Naive thymus-derived CD4-positive, alpha-beta T cell (primary cell): ENCODE results near the gene CHD2. TPM values are rescaled to one million over a fixed set of nuclear protein-coding genes. Genes with fewer than 3 reads are reported as not detected.

ENCODE experiments used
- ATAC-seq: fragments of 150-1000 bp; cut with Tn5 transposase; 2 replicates; pipeline ENCODE4 v1.10.0; 2021; ENCODE audit warnings: mild to moderate bottlenecking, moderate library complexity
- CTCF ChIA-PET: fragments of 350-600 bp; sonication (Branson Sonifier 250); formaldehyde crosslinking; loops from one replicate; lab custom pipeline; 2021; ENCODE audit warnings: antibody characterized with exemption; lab: Charles Lee
- POLR2A ChIA-PET: fragments of 350-600 bp; sonication (Branson Sonifier 250); formaldehyde crosslinking; loops from one replicate; lab custom pipeline; 2021; ENCODE audit warnings: antibody characterized with exemption, inconsistent platforms; lab: Charles Lee
- DNase-seq, 9 donors: peaks; one replicate each; pipeline versions ENCODE4 v3.0.0 to v3.0.0-alpha.2; 2020 to 2022; ENCODE audit warnings: mixed read lengths in 1 of 9
- H3K27ac ChIP-seq: one replicate; pipeline ENCODE4 v1.7.0; 2013; ENCODE audit warnings: mild to moderate bottlenecking, low read depth, low read length, moderate library complexity
- H3K27me3 ChIP-seq, 2 donors: one replicate each; pipeline ENCODE4 v1.7.0; 2013; ENCODE audit warnings: low read length in 2 of 2, mild to moderate bottlenecking in 2 of 2, moderate library complexity in 2 of 2; ENCODE audit not compliant: control insufficient read depth in 2 of 2, insufficient read depth in 2 of 2
- H3K36me3 ChIP-seq, 3 experiments: 1 replicate in 2 of 3; 2 replicates in 1 of 3; pipeline ENCODE4 v1.7.0; 2013; ENCODE audit warnings: low read length in 3 of 3, mild to moderate bottlenecking in 3 of 3, moderate library complexity in 1 of 3; ENCODE audit not compliant: insufficient read depth in 3 of 3, control insufficient read depth in 2 of 3
- H3K4me1 ChIP-seq, 2 donors: one replicate each; pipeline ENCODE4 v1.7.0; 2013; ENCODE audit warnings: low read length in 2 of 2, mild to moderate bottlenecking in 2 of 2, moderate library complexity in 1 of 2; ENCODE audit not compliant: control insufficient read depth in 2 of 2, insufficient read depth in 2 of 2
- H3K4me3 ChIP-seq: 2 replicates; pipeline ENCODE4 v1.7.0; 2013; ENCODE audit warnings: mild to moderate bottlenecking, low read length
- H3K9me3 ChIP-seq, 3 experiments: 1 replicate in 2 of 3; 2 replicates in 1 of 3; pipeline ENCODE4 v1.7.0; 2013; ENCODE audit warnings: low read length in 3 of 3; ENCODE audit not compliant: control insufficient read depth in 2 of 3
- H3K27ac Mint-ChIP-seq, 9 donors: one replicate each; pipeline ENCODE4 v1.8.0; 2020 to 2022; ENCODE audit warnings: mixed read lengths in 9 of 9, mild to moderate bottlenecking in 8 of 9, moderate library complexity in 5 of 9, inconsistent platforms in 2 of 9
- H3K27me3 Mint-ChIP-seq, 5 donors: one replicate each; pipeline ENCODE4 v1.8.0; 2021 to 2022; ENCODE audit warnings: mixed read lengths in 5 of 5, mild to moderate bottlenecking in 1 of 5
- H3K36me3 Mint-ChIP-seq, 5 donors: one replicate each; pipeline ENCODE4 v1.8.0; 2020 to 2022; ENCODE audit warnings: mixed read lengths in 5 of 5, mild to moderate bottlenecking in 3 of 5, inconsistent platforms in 1 of 5
- H3K4me1 Mint-ChIP-seq, 7 donors: one replicate each; pipeline ENCODE4 v1.8.0; 2020 to 2022; ENCODE audit warnings: mixed read lengths in 7 of 7, mild to moderate bottlenecking in 3 of 7, inconsistent platforms in 1 of 7
- H3K4me3 Mint-ChIP-seq, 10 donors: one replicate each; pipeline ENCODE4 v1.8.0; 2020 to 2022; ENCODE audit warnings: mild to moderate bottlenecking in 10 of 10, mixed read lengths in 10 of 10, moderate library complexity in 6 of 10, inconsistent platforms in 2 of 10
- H3K9me3 Mint-ChIP-seq, 11 donors: one replicate each; pipeline ENCODE4 v1.8.0; 2020 to 2022; ENCODE audit warnings: mixed read lengths in 11 of 11, mild to moderate bottlenecking in 4 of 11, inconsistent platforms in 1 of 11, moderate library complexity in 1 of 11
- intact Hi-C, 2 donors: fragments of 100-400 bp; cut with micrococcal nuclease; formaldehyde crosslinking; loops; one replicate each; pipeline ENCODE4 v1.15.1; 2023
- polyA plus RNA-seq, 2 donors: library from polyadenylated mRNA; unstranded; fragments of 300-500 nt; fragmentation: Illumina TruSeq; gene quantifications; one replicate each; pipeline ENCODE4 v1.2.3, GENCODE V29; 2021
- total RNA-seq, 6 experiments: library from RNA in 5 of 6; stranded (reverse) in 5 of 6; gene quantifications; 1 replicate in 5 of 6; 2 replicates in 1 of 6; pipeline ENCODE4 v1.2.3 and lab custom pipeline; 2021 to 2026

CHD2 gene
- total and polyA plus RNA-seq, 7 experiments from 2014 or later, result 70.0 to 492 (median 371) TPM

DNA sequence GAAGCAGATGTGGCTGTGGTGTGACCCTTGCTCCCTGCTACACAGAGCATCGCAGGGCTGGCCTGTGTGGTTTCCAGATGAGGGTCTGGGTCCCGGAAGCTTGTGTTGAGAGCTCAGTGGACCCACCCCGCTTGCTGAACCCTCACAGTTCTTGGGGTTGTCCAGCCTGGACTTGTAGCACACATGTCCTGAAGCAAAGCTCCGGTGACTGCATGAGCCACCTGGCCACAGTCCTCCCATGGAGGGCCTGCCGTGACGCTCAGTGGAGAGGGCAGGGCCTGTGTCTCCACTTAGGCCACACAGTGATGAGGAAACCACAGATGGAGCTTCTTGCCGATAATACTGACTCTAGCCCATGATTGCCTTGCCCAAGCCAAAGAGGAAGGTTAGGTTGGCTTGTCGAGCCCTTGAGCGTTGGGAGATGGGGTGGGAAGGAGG, 126.3 kb downstream of the CHD2 start:
- peaks cover 20 to 47% (median 33%) of the 10 kb centered on the region in 5 donors for H3K36me3 Mint-ChIP-seq
- intact Hi-C loops, result no loop called here
- peaks cover 39 to 68% (median 56%) of the 10 kb centered on the region in 7 donors for H3K4me1 Mint-ChIP-seq
- Histone ChIP-seq H3K4me3 (no peak overlapping the region), H3K9me3 (no peaks in the 10 kb centered on the region), H3K4me1 (peaks cover 5 to 11% of the 10 kb centered on the region in 2 donors), H3K27me3 (no peaks in the 10 kb centered on the region), H3K36me3 (peaks cover 11 to 54% (median 24%) of the 10 kb centered on the region in 3 experiments), H3K27ac (no peak overlapping the region)
- DNase-seq, result no peak
- H3K9me3 Mint-ChIP-seq, result peaks cover 0 to 2% (median 0%) of the 10 kb centered on the region in 11 donors
- ChIA-PET POLR2A (no interaction called here), CTCF (no interaction called here)
- H3K4me3 Mint-ChIP-seq, result peak overlapping the region in 3 of 10 donors; percentile 3 to 56 (median 19)
- ATAC-seq, result no peak
- H3K27ac Mint-ChIP-seq, result peak overlapping the region in 6 of 9 donors; percentile 29 to 85 (median 59)
- H3K27me3 Mint-ChIP-seq, result no peaks in the 10 kb centered on the region

DNA sequence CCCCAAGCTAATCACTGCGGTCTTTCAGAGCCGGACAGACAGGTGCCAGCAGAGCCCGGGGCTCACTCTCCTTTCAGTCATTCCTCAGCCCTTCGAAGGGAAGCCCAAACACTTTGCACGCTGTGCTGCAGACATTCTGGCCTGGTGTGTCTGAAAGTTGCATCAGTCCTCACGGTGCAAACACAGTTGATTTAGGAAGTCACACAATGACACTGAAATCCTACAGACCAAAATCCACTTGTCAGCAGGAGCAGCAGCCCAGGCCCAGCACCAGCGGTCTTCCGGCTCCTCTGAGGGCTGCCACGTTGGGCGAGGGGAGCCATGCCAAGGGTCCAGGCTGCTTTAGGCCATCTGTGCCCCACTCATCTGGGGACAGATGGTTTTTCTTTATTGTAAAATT, 127.3 kb downstream of the CHD2 start:
- peaks cover 15 to 38% (median 27%) of the 10 kb centered on the region in 5 donors for H3K36me3 Mint-ChIP-seq
- H3K4me1 Mint-ChIP-seq, result peaks cover 31 to 58% (median 48%) of the 10 kb centered on the region in 7 donors
- Histone ChIP-seq H3K4me1 (peaks cover 5 to 11% of the 10 kb centered on the region in 2 donors), H3K27me3 (no peaks in the 10 kb centered on the region), H3K27ac (no peak overlapping the region), H3K4me3 (no peak overlapping the region), H3K36me3 (peaks cover 8 to 44% (median 15%) of the 10 kb centered on the region in 3 experiments), H3K9me3 (no peaks in the 10 kb centered on the region)
- intact Hi-C loops, result no loop called here
- no peaks in the 10 kb centered on the region for H3K27me3 Mint-ChIP-seq
- ChIA-PET CTCF (no interaction called here), POLR2A (interaction anchor here (0.5 kb wide), 1 partner anchor 9 kb away, joined by 3 read pairs; no protein-coding TSS in a partner anchor)
- DNase-seq, result peak in 1 of 9 donors; percentile 13
- H3K9me3 Mint-ChIP-seq, result peaks cover 0 to 2% (median 0%) of the 10 kb centered on the region in 11 donors
- H3K27ac Mint-ChIP-seq, result peak overlapping the region in 3 of 9 donors; percentile 29 to 69 (median 38)
- H3K4me3 Mint-ChIP-seq, result no peak overlapping the region
- no peak for ATAC-seq

DNA sequence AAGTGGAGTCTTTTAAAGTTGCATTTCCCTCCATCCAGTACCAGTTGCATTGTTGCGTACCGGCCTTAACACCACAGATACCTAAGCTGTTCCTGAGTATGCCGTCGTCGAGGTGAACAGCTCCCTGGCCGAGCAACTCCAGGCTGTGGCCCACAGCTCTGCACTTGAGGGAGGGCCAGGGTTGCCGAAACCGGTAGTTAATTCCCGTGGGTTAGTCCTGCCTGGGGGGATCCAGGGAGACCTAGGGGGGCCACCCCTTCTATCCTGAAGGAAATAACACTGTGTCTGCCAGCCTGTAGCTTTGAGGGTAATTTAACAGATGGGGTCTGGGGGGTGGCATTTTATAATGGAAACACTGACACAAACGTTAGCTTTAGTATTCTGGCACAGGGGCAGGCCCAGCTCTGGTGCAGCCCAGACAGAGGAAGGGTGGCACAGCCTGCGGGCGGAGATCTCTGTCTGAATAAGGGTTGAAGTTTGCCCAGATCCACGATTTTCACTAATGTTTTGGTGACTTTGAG, 128.0 kb downstream of the CHD2 start:
- H3K27me3 Mint-ChIP-seq, result no peaks in the 10 kb centered on the region
- intact Hi-C loops, result no loop called here
- Histone ChIP-seq H3K4me1 (peaks cover 5 to 11% of the 10 kb centered on the region in 2 donors), H3K27ac (no peak overlapping the region), H3K36me3 (peaks cover 8 to 36% (median 13%) of the 10 kb centered on the region in 3 experiments), H3K4me3 (no peak overlapping the region), H3K27me3 (no peaks in the 10 kb centered on the region), H3K9me3 (no peaks in the 10 kb centered on the region)
- ATAC-seq, result no peak
- H3K27ac Mint-ChIP-seq, result peak overlapping the region in 8 of 9 donors; percentile 13 to 83 (median 48)
- POLR2A ChIA-PET, result interaction anchor here (0.5 to 1.0 kb wide), 2 partner anchors 10 to 95 kb away, joined by 3 read pairs; no protein-coding TSS in a partner anchor
- peaks cover 23 to 51% (median 41%) of the 10 kb centered on the region in 7 donors for H3K4me1 Mint-ChIP-seq
- peak in 1 of 9 donors; percentile 16 for DNase-seq
- CTCF ChIA-PET, result interaction anchor here (0.6 to 1.4 kb wide), 4 partner anchors 25 to 231 kb away, joined by 3 to 6 read pairs (median 3); no protein-coding TSS in a partner anchor
- H3K36me3 Mint-ChIP-seq, result peaks cover 8 to 30% (median 19%) of the 10 kb centered on the region in 5 donors
- peak overlapping the region in 1 of 10 donors; percentile 19 for H3K4me3 Mint-ChIP-seq
- H3K9me3 Mint-ChIP-seq, result peaks cover 0 to 2% (median 0%) of the 10 kb centered on the region in 11 donors

- H3K27ac Mint-ChIP-seq, result peak overlapping the region in 8 of 9 donors; percentile 16 to 83 (median 56)
- H3K36me3 Mint-ChIP-seq, result peaks cover 5 to 25% (median 18%) of the 10 kb centered on the region in 5 donors
- Histone ChIP-seq H3K4me3 (no peak overlapping the region), H3K4me1 (peaks cover 5 to 11% of the 10 kb centered on the region in 2 donors), H3K27ac (no peak overlapping the region), H3K27me3 (no peaks in the 10 kb centered on the region), H3K9me3 (no peaks in the 10 kb centered on the region), H3K36me3 (peaks cover 8 to 31% (median 13%) of the 10 kb centered on the region in 3 experiments)
- H3K9me3 Mint-ChIP-seq, result peaks cover 0 to 2% (median 0%) of the 10 kb centered on the region in 11 donors
- ATAC-seq (peak; percentile 36), DNase-seq (peak in 1 of 9 donors; percentile 19)
- H3K27me3 Mint-ChIP-seq, result no peaks in the 10 kb centered on the region
- ChIA-PET CTCF (interaction anchor here (0.6 to 1.4 kb wide), 4 partner anchors 25 to 231 kb away, joined by 3 to 6 read pairs (median 3); no protein-coding TSS in a partner anchor), POLR2A (interaction anchor here (1.0 kb wide), 1 partner anchor 96 kb away, joined by 3 read pairs; no protein-coding TSS in a partner anchor)
- peaks cover 20 to 47% (median 36%) of the 10 kb centered on the region in 7 donors for H3K4me1 Mint-ChIP-seq
- H3K4me3 Mint-ChIP-seq, result no peak overlapping the region
- intact Hi-C loops, result no loop called here
Observed at GRCh38 chr15:93028632-93029213, 128.6 kb downstream of the CHD2 start.

- intact Hi-C loops, result no loop called here
Observed at GRCh38 chr15:93029214-93029835, 129.2 kb downstream of the CHD2 start.

More at GRCh38 chr15:93029214-93029835, 129.2 kb downstream of the CHD2 start:
- no peaks in the 10 kb centered on the region for H3K27me3 ChIP-seq
- peaks cover 5 to 24% (median 8%) of the 10 kb centered on the region in 3 experiments for H3K36me3 ChIP-seq
- H3K4me1 ChIP-seq, result peaks cover 5 to 11% of the 10 kb centered on the region in 2 donors
- no peak overlapping the region for H3K4me3 ChIP-seq
- CTCF ChIA-PET, result interaction anchor here (1.0 to 1.4 kb wide), 6 partner anchors 14 to 1091 kb away, joined by 3 to 6 read pairs (median 4); no protein-coding TSS in a partner anchor
- no peaks in the 10 kb centered on the region for H3K9me3 ChIP-seq
- H3K9me3 Mint-ChIP-seq, result peaks cover 0 to 2% (median 0%) of the 10 kb centered on the region in 11 donors
- no peaks in the 10 kb centered on the region for H3K27me3 Mint-ChIP-seq
- no peak overlapping the region for H3K27ac ChIP-seq
- POLR2A ChIA-PET, result no interaction called here
- peaks cover 14 to 40% (median 32%) of the 10 kb centered on the region in 7 donors for H3K4me1 Mint-ChIP-seq
- H3K4me3 Mint-ChIP-seq, result peak overlapping the region in 2 of 10 donors; percentile 51 to 68
- H3K27ac Mint-ChIP-seq, result peak overlapping the region; percentile 24 to 84 (median 67)
- H3K36me3 Mint-ChIP-seq, result peaks cover 3 to 21% (median 13%) of the 10 kb centered on the region in 5 donors
- ATAC-seq, result no peak
- peak in 1 of 9 donors; percentile 19 for DNase-seq
